GM10266 (cell line): ENCODE results near the gene KRT1.
"Not testable (repeated sequence)": the region's sequence is repeated elsewhere in the genome, so short reads cannot be mapped to it uniquely, and the experiment has no call there.

Source experiments
- DNase-seq: peaks from one replicate; pipeline ENCODE4 v3.0.0; 2012; ENCODE audit errors: extremely low spot score
- CTCF ChIP-seq: IDR thresholded peaks from 2 replicates; pipeline ENCODE4 v1.5.1; 2012; ENCODE audit warnings: mild to moderate bottlenecking, low read depth; ENCODE audit not compliant: control insufficient read depth, insufficient read depth; ENCODE audit errors: missing control alignments

Gene KRT1

GRCh38 chr12:52675301-52675701 is 4.9 kb downstream of the KRT1 start:
- TF ChIP-seq CTCF: no peak
- DNase-seq: no peak

GRCh38 chr12:52674433-52674775 is 5.8 kb downstream of the KRT1 start:
- no peak for TF ChIP-seq CTCF

GRCh38 chr12:52673713-52674432 is 6.3 kb downstream of the KRT1 start:
- DNase-seq: no peak
- no peak for TF ChIP-seq CTCF

More at GRCh38 chr12:52674433-52674775, 5.8 kb downstream of the KRT1 start:
- DNase-seq: no peak

GRCh38 chr12:52673217-52673616 is 7.0 kb downstream of the KRT1 start:
- DNase-seq: no peak
- no peak for TF ChIP-seq CTCF

- no peak for DNase-seq
- no peak for TF ChIP-seq CTCF
Measured at GRCh38 chr12:52672321-52672933, 7.8 kb downstream of the KRT1 start.

GRCh38 chr12:52670961-52671360 is 9.2 kb downstream of the KRT1 start:
- TF ChIP-seq CTCF: no peak
- no peak for DNase-seq

- DNase-seq: no peak
- TF ChIP-seq CTCF: no peak
Measured at GRCh38 chr12:52670506-52670905, 9.7 kb downstream of the KRT1 start.

- not testable (repeated sequence) for DNase-seq
Measured at GRCh38 chr12:52669941-52670340, 10.3 kb downstream of the KRT1 start.
